Breast epithelium (tissue), 3 donors: ENCODE results near the gene RGS12.

ENCODE experiments used
- CTCF ChIP-seq, 3 donors: fragments of 450-650 bp; IDR thresholded peaks; one replicate each; pipeline ENCODE4 v1.5.1; 2016 to 2017; ENCODE audit warnings: antibody characterized with exemption in 3 of 3, mild to moderate bottlenecking in 3 of 3, moderate library complexity in 3 of 3
- POLR2AphosphoS5 ChIP-seq, 3 donors: sonication (generic); formaldehyde crosslinking; IDR thresholded peaks; one replicate each; pipeline ENCODE4 v1.6.1; 2017; ENCODE audit warnings: antibody characterized with exemption in 3 of 3

GRCh38 chr4:3313556-3314228 is 20.9 kb downstream of the RGS12 start:
- TF ChIP-seq CTCF (IDR thresholded peaks at IDR 0.05) (no peak), POLR2AphosphoS5 (IDR thresholded peaks at IDR 0.05) (no peak)
